IMR-90 (cell line): ENCODE measurements around the gene RAB43. TPM values are rescaled to one million over a fixed set of nuclear protein-coding genes. Genes with fewer than 3 reads are reported as not detected.

Experiments used
- ATAC-seq: fragments of 200-7000 bp; cut with Tn5 transposase; 2 replicates; pipeline ENCODE4 v1.9.1; 2020; ENCODE audit warnings: low read depth, mild to moderate bottlenecking, moderate library complexity
- BruUV-seq: library from RNA; stranded (reverse); fragments of 400-500 nt; replicated peaks from 2 replicates; lab custom pipeline; 2021; lab: Mats Ljungman, UMichigan
- CTCF ChIA-PET: fragments of 300-600 bp; formaldehyde crosslinking; extraction: SDS; loops from one replicate; lab custom pipeline; 2021; ENCODE audit warnings: antibody characterized with exemption; lab: Yijun Ruan, JAX
- POLR2A ChIA-PET: fragments of 300-600 bp; sonication (Branson Sonifier 250); formaldehyde crosslinking; loops from one replicate; lab custom pipeline; 2022; ENCODE audit warnings: antibody characterized with exemption; ENCODE audit not compliant: unreplicated experiment; lab: Charles Lee
- DNase-seq: peaks from one replicate; pipeline ENCODE4 v3.0.0; 2013
- H2AFZ ChIP-seq: replicated peaks from 2 replicates; pipeline ENCODE3; 2013; ENCODE audit warnings: low read length, mild to moderate bottlenecking; ENCODE audit not compliant: poor library complexity
- H2AK5ac ChIP-seq: 2 replicates; pipeline ENCODE4 v1.6.1; 2013; ENCODE audit warnings: low read depth, low read length, inconsistent platforms
- H2AK9ac ChIP-seq: replicated peaks from 2 replicates; pipeline ENCODE3; 2013; ENCODE audit warnings: mild to moderate bottlenecking, low read depth, low read length, moderate library complexity; ENCODE audit not compliant: poor library complexity
- H2BK120ac ChIP-seq: 2 replicates; pipeline ENCODE4 v1.6.1; 2013; ENCODE audit warnings: low read depth, low read length, inconsistent platforms
- H2BK15ac ChIP-seq: 3 replicates; pipeline ENCODE4 v1.6.1; 2013; ENCODE audit warnings: low read depth, low read length, inconsistent platforms
- H2BK20ac ChIP-seq: 2 replicates; pipeline ENCODE4 v1.6.1; 2013; ENCODE audit warnings: low read depth, mild to moderate bottlenecking, inconsistent platforms, low read length, moderate library complexity
- H2BK5ac ChIP-seq: 2 replicates; pipeline ENCODE4 v1.6.1; 2013; ENCODE audit warnings: mild to moderate bottlenecking, low read depth, low read length, inconsistent platforms; ENCODE audit not compliant: poor library complexity, severe bottlenecking
- H3K14ac ChIP-seq: replicated peaks from 2 replicates; pipeline ENCODE4 v1.6.1; 2013; ENCODE audit warnings: low read depth, low read length, inconsistent platforms
- H3K18ac ChIP-seq: 2 replicates; pipeline ENCODE4 v1.6.1; 2013; ENCODE audit warnings: low read depth, low read length, control low read depth
- H3K23ac ChIP-seq: 2 replicates; pipeline ENCODE4 v1.6.1; 2013; ENCODE audit warnings: low read depth, low read length, inconsistent platforms
- H3K27ac ChIP-seq: 2 replicates; pipeline ENCODE4 v1.5.1; 2013; ENCODE audit warnings: mild to moderate bottlenecking, control low read depth, low read length; ENCODE audit not compliant: insufficient read depth
- H3K27me3 ChIP-seq: 2 replicates; pipeline ENCODE4 v1.6.1; 2013; ENCODE audit warnings: low read length; ENCODE audit not compliant: control insufficient read depth, insufficient read depth
- H3K36me3 ChIP-seq: 2 replicates; pipeline ENCODE4 v1.6.1; 2013; ENCODE audit warnings: low read length, mixed read lengths; ENCODE audit not compliant: control insufficient read depth, insufficient read depth
- H3K4ac ChIP-seq: 2 replicates; pipeline ENCODE4 v1.6.1; 2013; ENCODE audit warnings: low read depth, low read length, inconsistent platforms
- H3K4me1 ChIP-seq: 2 replicates; pipeline ENCODE4 v1.6.1; 2013; ENCODE audit warnings: low read length, mixed read lengths; ENCODE audit not compliant: control insufficient read depth, insufficient read depth
- H3K4me2 ChIP-seq: 2 replicates; pipeline ENCODE4 v1.6.1; 2013; ENCODE audit warnings: low read depth, mild to moderate bottlenecking, control low read depth, low read length, moderate library complexity
- H3K4me3 ChIP-seq: 2 replicates; pipeline ENCODE4 v1.5.1; 2013; ENCODE audit warnings: low read depth, mild to moderate bottlenecking, control low read depth, low read length, moderate library complexity; ENCODE audit not compliant: insufficient read depth
- H3K56ac ChIP-seq: 2 replicates; pipeline ENCODE4 v1.6.1; 2013; ENCODE audit warnings: low read length, inconsistent platforms; ENCODE audit not compliant: insufficient read depth; ENCODE audit errors: extremely low read depth
- H3K79me1 ChIP-seq, 2 experiments: 2 replicates each; pipeline ENCODE4 v1.6.1; 2013; ENCODE audit warnings: low read length in 2 of 2, inconsistent platforms in 1 of 2, low read depth in 1 of 2
- H3K9ac ChIP-seq: 2 replicates; pipeline ENCODE4 v1.6.1; 2013; ENCODE audit warnings: low read depth, low read length, control low read depth
- H3K9me1 ChIP-seq: 2 replicates; pipeline ENCODE4 v1.6.1; 2013; ENCODE audit warnings: low read length, inconsistent platforms; ENCODE audit not compliant: insufficient read depth
- H3K9me3 ChIP-seq: 2 replicates; pipeline ENCODE4 v1.6.1; 2013; ENCODE audit warnings: low read length; ENCODE audit not compliant: control insufficient read depth, insufficient read depth
- H4K20me1 ChIP-seq: 2 replicates; pipeline ENCODE4 v1.6.1; 2013; ENCODE audit warnings: low read length, inconsistent platforms; ENCODE audit not compliant: insufficient read depth
- H4K5ac ChIP-seq: 2 replicates; pipeline ENCODE4 v1.6.1; 2013; ENCODE audit warnings: mild to moderate bottlenecking, low read depth, low read length, control low read depth
- H4K8ac ChIP-seq, 2 experiments: 2 replicates each; pipeline ENCODE4 v1.6.1; 2013; ENCODE audit warnings: low read depth in 2 of 2, low read length in 2 of 2, control low read depth in 1 of 2, inconsistent platforms in 1 of 2
- H4K91ac ChIP-seq: 2 replicates; pipeline ENCODE4 v1.6.1; 2013; ENCODE audit warnings: low read depth, low read length, inconsistent platforms; ENCODE audit not compliant: insufficient read depth
- BHLHE40 ChIP-seq: fragments of 150-350 bp; IDR thresholded peaks from 2 replicates; pipeline ENCODE4 v1.6.1; 2016; ENCODE audit warnings: mild to moderate bottlenecking, low read depth, low read length
- CTCF ChIP-seq: conservative IDR thresholded peaks from 2 replicates; pipeline ENCODE4 v1.5.1; 2012; ENCODE audit warnings: mild to moderate bottlenecking, low read depth, low read length, improper control_type of control experiment
- MAZ ChIP-seq: IDR thresholded peaks from 2 replicates; pipeline ENCODE4 v1.6.1; 2012; ENCODE audit warnings: low read depth, mild to moderate bottlenecking, low read length, improper control_type of control experiment, moderate library complexity, borderline replicate concordance
- MXI1 ChIP-seq: IDR thresholded peaks from 2 replicates; pipeline ENCODE4 v1.6.1; 2012; ENCODE audit warnings: low read depth, mild to moderate bottlenecking, low read length, moderate library complexity, borderline replicate concordance
- NFE2L2 ChIP-seq: fragments of 150-350 bp; IDR thresholded peaks from 2 replicates; pipeline ENCODE4 v1.6.1; 2016; ENCODE audit warnings: low read depth, mild to moderate bottlenecking, low read length
- POLR2A ChIP-seq: IDR thresholded peaks from 2 replicates; pipeline ENCODE4 v1.6.1; 2012; ENCODE audit warnings: mild to moderate bottlenecking, low read depth, low read length
- RAD21 ChIP-seq: IDR thresholded peaks from 2 replicates; pipeline ENCODE4 v1.6.1; 2012; ENCODE audit warnings: low read length, improper control_type of control experiment
- RCOR1 ChIP-seq: IDR thresholded peaks from 2 replicates; pipeline ENCODE4 v1.6.1; 2012; ENCODE audit warnings: mild to moderate bottlenecking, low read length, improper control_type of control experiment; ENCODE audit not compliant: insufficient replicate concordance
- SMC3 ChIP-seq: fragments of 150-350 bp; IDR thresholded peaks from 2 replicates; pipeline ENCODE4 v1.6.1; 2016; ENCODE audit warnings: low read depth, mild to moderate bottlenecking, antibody characterized with exemption, low read length, moderate library complexity
- WGBS, 2 experiments: methylation state at CpG; one replicate each; pipeline versions ENCODE4 v1.1.5 to v1.1.7; 2013; ENCODE audit warnings: missing lambda C conversion rate in 2 of 2; ENCODE audit not compliant: insufficient read length in 1 of 2; ENCODE audit errors: extremely low coverage in 2 of 2; 5-methylcytosine and 5-hydroxymethylcytosine counted together
- dilution Hi-C: fragments of 300-500 bp; cut with HindIII; formaldehyde crosslinking; loops from one replicate; pipeline ENCODE4 v1.14.3; 2018; ENCODE audit warnings: low sequenced_read_pairs; ENCODE audit not compliant: unreplicated experiment
- in situ Hi-C: fragments of 300-500 bp; cut with MboI; formaldehyde crosslinking; loops from 3 replicates; pipeline ENCODE4 v1.14.3; 2019; ENCODE audit warnings: low sequenced_read_pairs, inconsistent platforms, mixed read lengths
- intact Hi-C: fragments of 100-400 bp; cut with micrococcal nuclease; formaldehyde crosslinking; loops from 2 replicates; pipeline ENCODE4 v1.10.0; 2022
- polyA plus RNA-seq, 3 experiments: library from polyadenylated mRNA; depleted of rRNA; stranded (reverse); fragments of >200 nt; gene quantifications; 2 replicates each; pipeline ENCODE4 v1.2.3, GENCODE V29; 2012; ENCODE audit warnings: low replicate concordance in 1 of 3
- total RNA-seq: library from RNA; depleted of rRNA; stranded (reverse); fragments of >200 nt; gene quantifications from 2 replicates; pipeline ENCODE4 v1.2.3, GENCODE V29; 2012

The RAB43 gene
- total and polyA plus RNA-seq, 2 of the 4 experiments (the other 2 are of a cell fraction), result 9.9 to 14.0 TPM

GRCh38 chr3:129052675-129053074, 68.9 kb downstream of the RAB43 start:
- Histone ChIP-seq H4K20me1 (no peaks in the 10 kb centered on the region), H2BK5ac (no peak overlapping the region), H3K9me3 (peaks cover 6% of the 10 kb centered on the region), H4K91ac (no peak overlapping the region), H3K27me3 (peaks cover 15% of the 10 kb centered on the region), H2BK120ac (no peak overlapping the region), H3K9me1 (no peaks in the 10 kb centered on the region), H4K5ac (no peak overlapping the region), H2AK9ac (no peak overlapping the region), H3K9ac (no peak overlapping the region), H3K14ac (no peak overlapping the region), H2BK20ac (no peak overlapping the region), H3K23ac (no peak overlapping the region), H3K4me3 (no peak overlapping the region), H3K79me1 (no peaks in the 10 kb centered on the region), H3K4me1 (no peaks in the 10 kb centered on the region), H2AK5ac (no peak overlapping the region), H3K18ac (no peak overlapping the region), H3K4me2 (no peak overlapping the region), H2AFZ (no peak overlapping the region), H3K56ac (no peak overlapping the region), H3K36me3 (no peaks in the 10 kb centered on the region), H3K27ac (no peak overlapping the region), H4K8ac (no peak overlapping the region), H2BK15ac (no peak overlapping the region), H3K4ac (no peak overlapping the region)
- ChIA-PET CTCF (interaction anchor here (0.7 to 2.5 kb wide), 9 partner anchors 10 to 193 kb away, joined by 3 to 21 read pairs (median 4); no protein-coding TSS in a partner anchor), POLR2A (no interaction called here)
- intact Hi-C loops (loop anchor here (1.0 to 10.0 kb wide), 3 partner anchors 62 to 195 kb away; partner anchors contain the start of gene COPG1), dilution Hi-C loops (no loop called here), in situ Hi-C loops (loop anchor here (10.0 kb wide), 1 partner anchor 192 kb away; the partner anchor contains the start of gene COPG1)
- ATAC-seq (no peak), DNase-seq (no peak)
- WGBS, 2 experiments, result 100% methylated on average over 1 of the region's 6 CpGs; no CpG with 5 or more reads in 1 of the 2 experiments
- TF ChIP-seq MXI1 (no peak), SMC3 (no peak), RAD21 (no peak), BHLHE40 (no peak), RCOR1 (no peak), POLR2A (no peak), NFE2L2 (no peak), CTCF (no peak), MAZ (no peak)
- no TSS peak for BruUV-seq
